OCI-LY7 (cell line): ENCODE data around the gene SRXN1. TPM values are rescaled to one million over a fixed set of nuclear protein-coding genes. Genes with fewer than 3 reads are reported as not detected.

Experiments used
- BruUV-seq: library from RNA; stranded (reverse); fragments of 400-500 nt; replicated peaks from 2 replicates; lab custom pipeline; 2021; lab: Mats Ljungman, UMichigan
- CTCF ChIA-PET: fragments of 300-600 bp; sonication (Branson Sonifier 250); formaldehyde crosslinking; loops from one replicate; lab custom pipeline; 2022; ENCODE audit warnings: antibody characterized with exemption; ENCODE audit not compliant: unreplicated experiment; lab: Charles Lee
- POLR2A ChIA-PET: fragments of 300-600 bp; sonication (Branson Sonifier 250); formaldehyde crosslinking; loops from one replicate; lab custom pipeline; 2022; ENCODE audit warnings: antibody characterized with exemption; lab: Charles Lee
- DNase-seq: peaks from one replicate; pipeline ENCODE4 v3.0.0-alpha.2; 2015; ENCODE audit warnings: low spot score
- H2AFZ ChIP-seq: fragments of 200-600 bp; sonication (generic), shearing (Covaris generic); 2 replicates; pipeline ENCODE4 v1.6.1; 2014; ENCODE audit warnings: mild to moderate bottlenecking, antibody characterized with exemption, low read length, moderate library complexity
- H3K27ac ChIP-seq: fragments of 200-600 bp; sonication (generic); 2 replicates; pipeline ENCODE4 v1.5.1; 2014; ENCODE audit warnings: mixed run types, low read depth, mild to moderate bottlenecking, moderate library complexity, low read length, inconsistent platforms; ENCODE audit not compliant: poor library complexity, severe bottlenecking
- H3K36me3 ChIP-seq: fragments of 200-600 bp; sonication (generic); 2 replicates; pipeline ENCODE4 v1.6.1; 2014; ENCODE audit warnings: mild to moderate bottlenecking, antibody characterized with exemption, low read length, moderate library complexity, mixed read lengths; ENCODE audit not compliant: insufficient read depth
- H3K4me1 ChIP-seq: fragments of 200-600 bp; sonication (generic); 2 replicates; pipeline ENCODE4 v1.5.1; 2014; ENCODE audit warnings: mild to moderate bottlenecking, low read length; ENCODE audit not compliant: insufficient read depth, poor library complexity, severe bottlenecking
- H3K4me2 ChIP-seq: fragments of 200-600 bp; sonication (generic); 2 replicates; pipeline ENCODE4 v1.6.1; 2014; ENCODE audit warnings: mild to moderate bottlenecking, low read length
- H3K4me3 ChIP-seq: fragments of 200-600 bp; sonication (generic); 2 replicates; pipeline ENCODE4 v1.5.1; 2014; ENCODE audit warnings: mild to moderate bottlenecking, low read depth, low read length; ENCODE audit not compliant: poor library complexity, severe bottlenecking
- H3K79me2 ChIP-seq: fragments of 200-600 bp; sonication (generic); 2 replicates; pipeline ENCODE4 v1.6.1; 2016; ENCODE audit warnings: low read depth, mild to moderate bottlenecking, low read length, moderate library complexity, mixed read lengths; ENCODE audit not compliant: insufficient read depth
- H3K9me2 ChIP-seq: fragments of 200-600 bp; sonication (generic); 2 replicates; pipeline ENCODE4 v1.6.1; 2016; ENCODE audit warnings: mild to moderate bottlenecking, low read length, mixed read lengths; ENCODE audit not compliant: insufficient read depth
- H3K9me3 ChIP-seq: fragments of 200-600 bp; sonication (generic); 2 replicates; pipeline ENCODE4 v1.6.1; 2014; ENCODE audit warnings: mild to moderate bottlenecking, mixed run types, low read length, mixed read lengths
- H4K20me1 ChIP-seq: fragments of 200-600 bp; sonication (generic); 2 replicates; pipeline ENCODE4 v1.6.1; 2014; ENCODE audit warnings: mild to moderate bottlenecking, antibody characterized with exemption, low read length, moderate library complexity, mixed read lengths; ENCODE audit not compliant: insufficient read depth
- EZH2phosphoT487 ChIP-seq: fragments of 200-600 bp; sonication (generic); IDR thresholded peaks from 2 replicates; pipeline ENCODE4 v1.6.1; 2018; ENCODE audit warnings: low read depth, borderline replicate concordance, mild to moderate bottlenecking, mixed run types, antibody characterized with exemption, low read length, moderate library complexity, mixed read lengths
- intact Hi-C: fragments of 100-400 bp; cut with micrococcal nuclease; formaldehyde crosslinking; loops from one replicate; pipeline ENCODE4 v1.10.0; 2022; ENCODE audit not compliant: unreplicated experiment
- total RNA-seq, 2 experiments: library from RNA; depleted of rRNA in 1 of 2; stranded (reverse); fragments of >200 nt in 1 of 2; shearing (Covaris generic) in 1 of 2; gene quantifications; 2 replicates each; pipeline ENCODE4 v1.2.3, GENCODE V29; 2014 to 2022
- TF ChIP-seq, protein P1 (sequence below): fragments of 200-600 bp; sonication (generic); conservative IDR thresholded peaks from 2 replicates; pipeline ENCODE4 v1.5.1; 2014; ENCODE audit warnings: mild to moderate bottlenecking, antibody characterized with exemption, low read length, moderate library complexity, mixed read lengths

The SRXN1 gene
- total RNA-seq, 2 experiments from 2014 or later, result 18.6 to 19.8 TPM

DNA sequence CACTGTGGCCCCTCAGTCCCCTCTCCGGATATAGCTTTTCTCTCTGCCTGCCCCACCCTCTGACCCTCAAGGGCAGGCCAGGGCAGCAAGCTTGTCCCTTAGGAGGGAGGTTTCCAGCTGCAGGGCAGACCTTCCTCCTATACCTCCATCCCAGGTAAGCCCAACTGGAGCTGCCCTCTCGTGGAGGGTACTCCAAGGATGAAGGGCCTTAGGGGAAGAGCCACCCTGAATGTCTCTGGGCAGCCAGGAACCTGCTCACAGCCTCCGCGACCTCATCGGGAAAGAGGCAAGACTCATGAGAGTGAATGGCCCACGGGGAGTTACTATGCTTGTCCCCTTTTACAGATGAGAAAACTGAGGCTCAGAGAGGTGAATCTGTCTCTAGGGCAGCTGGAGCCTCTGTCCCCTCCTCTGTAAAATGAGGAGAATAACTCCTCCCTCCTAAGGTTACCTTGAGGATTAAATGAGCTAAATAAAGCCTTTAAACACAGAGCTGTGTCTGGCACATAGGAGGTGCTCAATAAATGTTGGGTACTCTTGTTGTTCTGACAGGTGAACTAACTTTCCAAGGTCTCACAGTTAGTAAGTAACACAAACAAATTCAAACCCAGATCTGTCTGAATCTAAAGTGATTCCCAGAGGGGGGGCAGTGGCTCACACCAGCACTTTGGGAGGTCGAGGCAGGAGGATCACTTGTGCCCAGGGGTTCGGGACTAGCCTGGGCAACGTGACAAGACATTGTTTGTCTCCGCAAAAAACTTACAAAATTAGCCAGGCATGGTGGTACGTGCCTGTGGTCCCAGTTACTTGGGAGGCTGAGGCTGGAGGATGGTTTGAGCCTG lies 12.1 kb downstream of the SRXN1 start:
- Histone ChIP-seq H3K36me3 (no peaks in the 10 kb centered on the region), H3K9me3 (no peaks in the 10 kb centered on the region), H3K4me3 (no peak overlapping the region), H4K20me1 (no peaks in the 10 kb centered on the region), H3K27ac (no peak overlapping the region), H2AFZ (no peak overlapping the region), H3K4me1 (peaks cover 3% of the 10 kb centered on the region), H3K4me2 (no peak overlapping the region), H3K79me2 (no peaks in the 10 kb centered on the region), H3K9me2 (no peaks in the 10 kb centered on the region)
- ChIA-PET CTCF (interaction anchor here (0.6 kb wide), 1 partner anchor 80 kb away, joined by 3 read pairs; no protein-coding TSS in a partner anchor), POLR2A (interaction anchor here (1.0 kb wide), 1 partner anchor 19 kb away, joined by 3 read pairs; no protein-coding TSS in a partner anchor)
- no peak for DNase-seq
- no TSS peak for BruUV-seq
- intact Hi-C loops, result no loop called here
- no peak for TF ChIP-seq EZH2phosphoT487
- TF ChIP-seq, protein P1, sequence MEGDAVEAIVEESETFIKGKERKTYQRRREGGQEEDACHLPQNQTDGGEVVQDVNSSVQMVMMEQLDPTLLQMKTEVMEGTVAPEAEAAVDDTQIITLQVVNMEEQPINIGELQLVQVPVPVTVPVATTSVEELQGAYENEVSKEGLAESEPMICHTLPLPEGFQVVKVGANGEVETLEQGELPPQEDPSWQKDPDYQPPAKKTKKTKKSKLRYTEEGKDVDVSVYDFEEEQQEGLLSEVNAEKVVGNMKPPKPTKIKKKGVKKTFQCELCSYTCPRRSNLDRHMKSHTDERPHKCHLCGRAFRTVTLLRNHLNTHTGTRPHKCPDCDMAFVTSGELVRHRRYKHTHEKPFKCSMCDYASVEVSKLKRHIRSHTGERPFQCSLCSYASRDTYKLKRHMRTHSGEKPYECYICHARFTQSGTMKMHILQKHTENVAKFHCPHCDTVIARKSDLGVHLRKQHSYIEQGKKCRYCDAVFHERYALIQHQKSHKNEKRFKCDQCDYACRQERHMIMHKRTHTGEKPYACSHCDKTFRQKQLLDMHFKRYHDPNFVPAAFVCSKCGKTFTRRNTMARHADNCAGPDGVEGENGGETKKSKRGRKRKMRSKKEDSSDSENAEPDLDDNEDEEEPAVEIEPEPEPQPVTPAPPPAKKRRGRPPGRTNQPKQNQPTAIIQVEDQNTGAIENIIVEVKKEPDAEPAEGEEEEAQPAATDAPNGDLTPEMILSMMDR, result no peak

DNA sequence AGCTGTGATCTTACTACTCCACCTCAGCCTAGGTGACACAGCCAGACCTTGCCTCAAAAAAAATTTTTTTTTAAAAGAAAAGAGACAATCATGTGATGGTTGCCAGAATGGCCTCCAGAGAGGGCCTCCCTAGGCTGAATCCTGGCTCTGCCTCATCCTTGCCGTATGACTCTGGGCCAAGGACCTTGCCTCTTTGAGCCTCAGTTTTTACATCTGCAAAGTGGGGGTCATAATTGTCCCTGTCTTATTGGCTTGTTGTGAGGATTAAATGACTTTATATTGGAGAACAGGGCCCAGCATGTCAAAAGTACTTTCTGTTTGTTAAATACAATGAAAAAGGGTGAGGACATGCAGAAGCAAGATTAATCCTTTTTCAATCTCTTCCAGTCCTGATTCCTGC lies 14.4 kb downstream of the SRXN1 start:
- no peak overlapping the region for H3K4me3 ChIP-seq
- H3K9me2 ChIP-seq, result no peaks in the 10 kb centered on the region
- no peak for TF ChIP-seq EZH2phosphoT487
- TF ChIP-seq, protein P1, result no peak
- no peaks in the 10 kb centered on the region for H3K4me1 ChIP-seq
- no peak overlapping the region for H2AFZ ChIP-seq
- no peak for DNase-seq
- no TSS peak for BruUV-seq
- no peak overlapping the region for H3K27ac ChIP-seq
- no peaks in the 10 kb centered on the region for H3K36me3 ChIP-seq
- ChIA-PET CTCF (no interaction called here), POLR2A (no interaction called here)
- no peaks in the 10 kb centered on the region for H3K9me3 ChIP-seq
- no peaks in the 10 kb centered on the region for H4K20me1 ChIP-seq
- H3K79me2 ChIP-seq, result no peaks in the 10 kb centered on the region
- intact Hi-C loops, result no loop called here
- no peak overlapping the region for H3K4me2 ChIP-seq

DNA sequence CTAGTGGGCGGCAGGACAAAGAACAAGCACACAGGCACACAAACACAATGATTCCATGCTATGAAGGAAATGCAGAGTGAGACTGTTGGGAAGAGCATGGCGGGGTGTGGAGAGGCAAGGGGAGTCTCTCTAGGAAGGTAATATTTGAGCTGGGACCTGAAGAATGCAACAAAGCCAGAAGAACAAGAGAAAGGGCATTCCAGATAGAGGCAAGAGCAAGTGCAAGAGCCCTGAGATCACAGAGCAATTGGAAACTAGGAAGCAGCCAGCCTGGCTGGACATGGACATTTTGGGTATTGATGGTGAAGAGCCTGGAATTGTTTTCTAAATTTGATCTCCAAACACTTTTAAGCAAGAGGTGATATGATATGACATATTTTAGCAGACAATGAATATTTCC lies 15.4 kb downstream of the SRXN1 start:
- Histone ChIP-seq H3K4me1 (no peaks in the 10 kb centered on the region), H3K79me2 (no peaks in the 10 kb centered on the region), H3K27ac (no peak overlapping the region), H3K9me2 (no peaks in the 10 kb centered on the region), H3K4me2 (no peak overlapping the region), H3K4me3 (no peak overlapping the region), H2AFZ (no peak overlapping the region), H4K20me1 (no peaks in the 10 kb centered on the region), H3K9me3 (no peaks in the 10 kb centered on the region), H3K36me3 (no peaks in the 10 kb centered on the region)
- intact Hi-C loops, result no loop called here
- ChIA-PET CTCF (no interaction called here), POLR2A (interaction anchor here (0.6 kb wide), 1 partner anchor 12 kb away, joined by 3 read pairs; no protein-coding TSS in a partner anchor)
- DNase-seq, result no peak
- BruUV-seq, result no TSS peak
- no peak for TF ChIP-seq EZH2phosphoT487
- TF ChIP-seq, protein P1, result no peak
